GM12873 (cell line): ENCODE results near the gene CRB3.

Source experiments
- CTCF ChIP-seq: IDR thresholded peaks from 2 replicates; pipeline ENCODE4 v1.5.1; 2012; ENCODE audit warnings: low read depth, mild to moderate bottlenecking, moderate library complexity, low read length, control low read depth; ENCODE audit not compliant: insufficient read depth; ENCODE audit errors: missing control alignments

Gene CRB3

GRCh38 chr19:6429419-6430221 is 34.5 kb upstream of the CRB3 start:
- TF ChIP-seq CTCF, result no peak

GRCh38 chr19:6431891-6432290 is 32.2 kb upstream of the CRB3 start:
- no peak for TF ChIP-seq CTCF

- TF ChIP-seq CTCF, result no peak
Observed at GRCh38 chr19:6433165-6433564, 30.9 kb upstream of the CRB3 start.

- no peak for TF ChIP-seq CTCF
Observed at GRCh38 chr19:6433663-6434062, 30.4 kb upstream of the CRB3 start, which contains the start of gene SLC25A41. Gene SLC25A41 (minus strand): TSS chr19:6433763. CDS start chr19:6433693, 70 bp downstream.

- TF ChIP-seq CTCF, result no peak
Observed at GRCh38 chr19:6439743-6440142, 24.3 kb upstream of the CRB3 start.

GRCh38 chr19:6440905-6441304 is 23.2 kb upstream of the CRB3 start:
- TF ChIP-seq CTCF, result no peak

- TF ChIP-seq CTCF, result no peak
Observed at GRCh38 chr19:6442087-6442688, 21.9 kb upstream of the CRB3 start.
